ENCODE results near the gene ZNF138.
A peak's percentile ranks its signal among the peaks of the same experiment; 100 is the strongest.

ZNF138 gene

DNA sequence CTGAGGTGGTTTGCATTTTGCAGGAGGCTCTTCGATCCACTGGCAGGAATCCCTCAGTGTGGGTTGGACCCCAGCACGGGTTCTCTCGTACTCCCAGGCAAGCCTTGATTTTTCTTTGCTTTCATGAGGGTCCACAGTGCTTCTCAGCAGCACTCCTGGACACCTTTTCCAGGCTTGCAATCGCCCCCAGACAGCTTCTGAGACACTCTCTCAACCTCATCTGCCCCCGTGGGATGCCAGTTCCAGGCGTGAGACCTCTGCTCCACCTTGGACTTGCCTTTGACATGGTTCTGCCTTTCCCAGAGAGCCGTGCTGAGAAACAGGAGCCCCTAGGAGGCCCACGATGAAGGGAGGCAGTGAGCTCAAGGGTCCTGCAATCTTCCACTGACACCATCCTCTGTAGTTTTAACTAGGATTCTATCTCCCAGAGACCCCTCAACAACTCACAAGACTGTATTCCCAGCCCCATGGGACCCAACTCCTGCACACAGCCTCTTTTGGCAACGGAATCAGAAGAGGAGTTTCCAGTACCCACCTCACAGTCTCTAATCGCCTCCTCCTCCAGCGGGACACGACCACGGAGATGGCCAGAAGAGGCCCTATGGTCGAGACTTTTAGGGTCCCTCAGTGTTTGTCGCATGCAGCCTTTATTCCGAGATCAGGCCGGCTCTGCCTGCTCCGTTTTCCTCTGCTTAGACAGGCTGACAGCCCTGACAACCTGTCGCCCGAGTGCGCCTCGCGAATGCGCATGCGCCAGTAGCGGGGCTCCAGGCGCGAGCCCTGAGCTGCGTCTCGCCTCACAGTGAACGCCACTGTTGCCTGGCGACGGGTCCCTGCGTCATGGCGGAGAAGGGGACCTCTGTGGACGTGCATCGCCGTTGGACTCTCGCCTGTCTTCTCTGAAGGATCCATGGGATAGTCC, 82.8 kb downstream of the ZNF138 start:
- DNase-seq, result peak; percentile 32

DNA sequence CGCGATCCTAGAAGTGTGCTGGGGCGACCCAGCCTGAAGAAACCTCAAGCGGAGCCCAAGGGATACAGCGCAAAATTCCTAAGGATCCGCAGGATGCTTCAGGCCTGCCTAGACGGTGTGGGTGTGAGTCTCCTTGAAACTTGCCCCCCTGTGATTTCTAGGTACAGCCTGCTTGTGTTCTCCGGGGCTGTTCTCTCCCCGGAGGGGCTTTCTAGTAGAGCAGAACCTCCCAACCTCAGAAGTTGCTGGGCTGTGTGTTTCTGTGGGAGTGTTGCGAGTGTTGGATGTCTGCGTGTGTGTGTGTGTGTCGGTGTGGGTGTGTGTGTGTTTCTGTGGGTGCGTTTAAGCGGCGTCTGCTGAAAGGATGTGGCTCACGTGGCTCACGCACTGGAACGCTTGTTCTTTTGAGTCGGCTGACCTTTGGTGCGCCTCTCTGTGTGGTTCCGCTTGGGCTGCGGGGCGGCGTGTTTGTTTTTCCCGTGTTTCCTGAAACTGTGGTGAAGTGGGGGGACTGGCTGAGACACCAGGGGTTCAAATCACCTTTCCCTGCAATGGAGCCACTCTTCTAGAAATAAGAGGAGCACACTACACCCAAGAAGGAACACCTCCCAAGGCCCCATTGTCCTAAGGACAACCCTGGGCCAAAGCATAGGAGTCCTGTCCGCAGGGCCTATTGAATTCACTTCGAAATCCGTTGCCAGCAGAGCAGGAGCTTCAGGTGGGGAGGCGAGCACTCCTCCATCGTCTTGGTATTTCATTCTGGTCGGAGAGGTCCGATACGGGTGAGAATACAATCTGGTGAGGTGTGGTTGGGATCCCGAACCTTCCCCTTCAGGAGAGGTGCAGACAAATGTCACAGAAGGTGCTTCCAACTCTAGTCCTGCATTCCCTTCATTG, 83.7 kb downstream of the ZNF138 start:
- no peak for DNase-seq

GRCh38 chr7:64878684-64879083, 84.5 kb downstream of the ZNF138 start:
- no peak for DNase-seq

- no peak for DNase-seq
Measured at GRCh38 chr7:64879086-64879730, 85.0 kb downstream of the ZNF138 start.

GRCh38 chr7:64879800-64880199, 85.6 kb downstream of the ZNF138 start:
- no peak for DNase-seq

DNA sequence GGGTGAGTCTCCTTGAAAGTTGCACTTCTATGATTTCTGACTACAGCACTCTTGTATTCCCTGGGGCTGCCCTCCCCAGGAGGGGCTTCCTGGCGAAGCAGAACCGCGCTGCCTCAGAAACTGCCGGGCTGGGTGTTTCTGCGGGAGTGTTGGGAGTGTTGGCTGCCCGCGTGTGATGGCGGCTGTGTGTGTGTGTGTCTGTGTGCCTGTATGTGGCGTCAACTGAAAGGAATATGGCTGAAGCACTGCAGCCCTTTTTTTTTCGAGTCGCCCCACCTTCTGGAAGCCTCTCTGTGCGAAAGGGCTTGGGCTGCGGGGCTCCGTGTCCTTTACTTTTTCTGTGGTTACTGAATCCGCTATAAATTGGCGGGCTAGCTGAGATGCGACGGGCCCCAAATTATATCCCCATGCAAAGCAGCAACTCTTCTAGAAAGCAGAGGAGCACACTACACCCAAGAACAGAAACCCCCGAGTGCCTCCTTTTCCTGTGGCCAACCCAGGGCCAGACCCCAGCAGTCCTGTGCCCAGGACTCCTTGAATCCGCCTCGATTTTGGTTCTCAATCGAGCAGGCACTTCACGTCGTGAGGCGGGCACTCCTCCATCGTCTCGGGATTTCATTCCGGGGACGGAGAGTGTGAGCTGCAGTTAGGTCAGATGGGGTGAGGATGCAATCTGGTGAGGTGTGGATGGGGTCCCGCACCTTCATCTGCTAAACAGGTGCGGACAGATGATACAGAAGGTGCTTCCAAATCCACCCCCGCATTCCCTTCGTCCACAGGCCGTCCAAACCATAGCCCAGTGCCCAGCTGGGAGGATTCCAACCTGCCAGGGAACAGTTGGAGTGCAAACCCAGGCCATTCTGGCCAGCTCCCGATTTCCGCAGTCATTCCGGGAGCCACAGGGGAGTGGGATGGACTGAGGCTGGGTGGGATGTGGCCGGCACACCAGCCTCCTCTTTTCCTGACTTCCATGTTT, 86.4 kb downstream of the ZNF138 start:
- DNase-seq, result no peak

DNA sequence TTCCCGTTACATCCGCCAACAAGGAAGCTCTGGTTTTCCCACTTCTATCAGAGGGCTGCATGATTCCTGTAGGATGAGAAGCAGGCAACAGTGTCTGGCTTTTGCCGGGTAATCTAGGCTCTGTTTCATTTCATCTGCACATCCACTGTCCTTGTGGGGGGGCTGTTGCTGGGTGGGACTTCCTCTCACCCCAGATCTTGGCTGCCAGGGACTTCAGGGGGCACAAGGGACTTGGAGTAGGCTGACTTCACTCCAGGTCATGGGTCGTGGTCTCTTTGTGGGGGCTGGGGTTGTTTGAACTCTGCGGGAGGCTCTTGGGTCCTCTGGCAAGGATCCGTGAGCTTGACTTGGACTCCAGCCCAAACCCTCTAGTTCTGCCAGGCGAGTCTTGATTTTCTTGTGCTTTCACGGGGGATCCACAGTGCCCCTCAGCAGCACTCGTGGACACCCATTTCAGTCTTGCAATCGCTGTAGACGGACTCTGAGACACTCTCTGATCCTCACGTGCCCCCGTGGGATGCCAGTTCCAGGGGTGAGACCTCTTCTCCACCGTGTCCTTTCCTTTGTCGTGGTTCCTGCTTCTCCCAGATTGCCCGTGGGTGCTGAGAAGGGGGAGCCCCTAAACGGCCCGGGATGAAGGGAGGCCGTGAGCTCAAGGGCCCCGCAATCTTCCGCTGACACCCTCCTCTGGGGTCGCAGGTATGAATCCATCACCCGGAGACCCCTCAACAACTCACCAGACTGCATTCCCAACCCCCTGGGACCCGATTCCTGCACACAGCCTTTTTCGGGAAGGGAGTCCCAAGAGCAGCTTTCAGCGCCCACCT, 87.4 kb downstream of the ZNF138 start:
- DNase-seq, result no peak

- DNase-seq, result no peak
Measured at GRCh38 chr7:64882341-64883112, 88.3 kb downstream of the ZNF138 start.
